Endothelial cell of umbilical vein (primary cell): ENCODE results near the gene TOLLIP. TPM values are rescaled to one million over a fixed set of nuclear protein-coding genes. Genes with fewer than 3 reads are reported as not detected.

Experiments used
- BruUV-seq: library from RNA; stranded (reverse); fragments of 400-500 nt; replicated peaks from 2 replicates; lab custom pipeline; 2021; lab: Mats Ljungman, UMichigan
- CTCF ChIA-PET: fragments of 300-600, 350-600 bp; sonication (Branson Sonifier 250); formaldehyde crosslinking; loops from one replicate; lab custom pipeline; 2021; ENCODE audit warnings: antibody characterized with exemption, inconsistent platforms; lab: Charles Lee
- POLR2A ChIA-PET: fragments of 300-600, 350-600 bp; sonication (Branson Sonifier 250); formaldehyde crosslinking; loops from one replicate; lab custom pipeline; 2021; ENCODE audit warnings: antibody characterized with exemption, inconsistent platforms; lab: Charles Lee
- DNase-seq: peaks from one replicate; pipeline ENCODE4 v3.0.0-alpha.2; 2011; ENCODE audit warnings: low read depth, low spot score
- FAIRE-seq: peaks from 2 replicates; lab custom pipeline; 2011; peaks lifted over from hg19 to GRCh38; lab: Jason Lieb, UNC
- H2AFZ ChIP-seq: 2 replicates; pipeline ENCODE4 v1.6.0; 2012; ENCODE audit warnings: low read depth, low read length, control low read depth, inconsistent platforms
- H3K27ac ChIP-seq: 2 replicates; pipeline ENCODE4 v1.5.1; 2011; ENCODE audit warnings: low read depth, mild to moderate bottlenecking, control low read depth, low read length, moderate library complexity; ENCODE audit not compliant: insufficient read depth
- H3K27me3 ChIP-seq, 2 experiments: 2 replicates each; pipeline versions ENCODE4 v1.6.0 to v1.6.1; 2011; ENCODE audit warnings: low read length in 2 of 2, mixed read lengths in 1 of 2; ENCODE audit not compliant: control insufficient read depth in 2 of 2, insufficient read depth in 2 of 2
- H3K36me3 ChIP-seq, 2 experiments: 2 replicates in 1 of 2; 3 replicates in 1 of 2; pipeline ENCODE4 v1.5.1; 2011; ENCODE audit warnings: low read length in 2 of 2, mild to moderate bottlenecking in 1 of 2, moderate library complexity in 1 of 2; ENCODE audit not compliant: control insufficient read depth in 2 of 2, insufficient read depth in 2 of 2; ENCODE audit errors: extremely low read depth in 1 of 2
- H3K4me1 ChIP-seq: 3 replicates; pipeline ENCODE4 v1.5.1; 2011; ENCODE audit warnings: mild to moderate bottlenecking, low read length; ENCODE audit not compliant: control insufficient read depth, insufficient read depth; ENCODE audit errors: extremely low read depth
- H3K4me2 ChIP-seq: 2 replicates; pipeline ENCODE4 v1.6.1; 2011; ENCODE audit warnings: low read length, control low read depth, mixed read lengths; ENCODE audit not compliant: insufficient read depth
- H3K4me3 ChIP-seq, 3 experiments: fragments of 200-600 bp in 1 of 3; sonication (generic), shearing (Covaris generic) in 1 of 3; replicated peaks in 1 of 3; 2 replicates each; pipeline ENCODE4 v1.5.1; 2011 to 2016; ENCODE audit warnings: control low read depth in 3 of 3, low read length in 3 of 3, mild to moderate bottlenecking in 2 of 3, inconsistent platforms in 1 of 3, low read depth in 1 of 3, moderate library complexity in 1 of 3; ENCODE audit not compliant: insufficient read depth in 1 of 3
- H3K79me2 ChIP-seq: 2 replicates; pipeline ENCODE4 v1.6.0; 2012; ENCODE audit warnings: low read length, inconsistent platforms; ENCODE audit not compliant: control insufficient read depth, insufficient read depth
- H3K9ac ChIP-seq: replicated peaks from 2 replicates; pipeline ENCODE3; 2011; ENCODE audit warnings: low read length, control low read depth; ENCODE audit not compliant: insufficient read depth; ENCODE audit errors: extremely low read depth
- H3K9me1 ChIP-seq: replicated peaks from 3 replicates; pipeline ENCODE4 v1.6.0; 2011; ENCODE audit warnings: mild to moderate bottlenecking, low read length; ENCODE audit not compliant: control insufficient read depth, insufficient read depth; ENCODE audit errors: extremely low read depth
- H3K9me3 ChIP-seq: replicated peaks from 2 replicates; pipeline ENCODE4 v1.5.1; 2012; ENCODE audit warnings: low read length, inconsistent platforms; ENCODE audit not compliant: control insufficient read depth, insufficient read depth
- H4K20me1 ChIP-seq: replicated peaks from 2 replicates; pipeline ENCODE3; 2011; ENCODE audit warnings: mild to moderate bottlenecking, low read length; ENCODE audit not compliant: control insufficient read depth, insufficient read depth; ENCODE audit errors: extremely low read depth
- CTCF ChIP-seq, 2 donors: IDR thresholded peaks; 1 replicate in 1 of 2; 2 replicates in 1 of 2; pipeline ENCODE4 v1.5.1; 2011; ENCODE audit warnings: low read length in 2 of 2, mild to moderate bottlenecking in 2 of 2, moderate library complexity in 2 of 2, control low read depth in 1 of 2, inconsistent platforms in 1 of 2, low read depth in 1 of 2; ENCODE audit not compliant: insufficient read depth in 1 of 2; ENCODE audit errors: extremely low read depth in 1 of 2
- EZH2 ChIP-seq: IDR thresholded peaks from 2 replicates; pipeline ENCODE4 v1.6.1; 2012; ENCODE audit warnings: borderline replicate concordance, low read depth, mild to moderate bottlenecking, moderate library complexity, low read length, inconsistent platforms; ENCODE audit not compliant: severe bottlenecking
- FOS ChIP-seq: IDR thresholded peaks from 2 replicates; pipeline ENCODE4 v1.6.1; 2011; ENCODE audit warnings: mild to moderate bottlenecking, low read length, moderate library complexity, borderline replicate concordance; ENCODE audit not compliant: insufficient read depth
- GATA2 ChIP-seq: IDR thresholded peaks from 2 replicates; pipeline ENCODE4 v1.7.0; 2011; ENCODE audit warnings: low read depth, mild to moderate bottlenecking, moderate library complexity, mixed read lengths, low read length; ENCODE audit not compliant: insufficient read length, insufficient read depth
- JUN ChIP-seq: IDR thresholded peaks from 2 replicates; pipeline ENCODE4 v1.6.1; 2011; ENCODE audit warnings: borderline replicate concordance, low read depth; ENCODE audit not compliant: insufficient read length, insufficient read depth
- MAX ChIP-seq: IDR thresholded peaks from 2 replicates; pipeline ENCODE4 v1.6.1; 2011; ENCODE audit not compliant: insufficient read depth, insufficient read length
- MYC ChIP-seq: IDR thresholded peaks from one replicate; pipeline ENCODE4 v1.6.1; 2011; ENCODE audit warnings: mild to moderate bottlenecking, low read depth, low read length
- POLR2A ChIP-seq: IDR thresholded peaks from 2 replicates; pipeline ENCODE4 v1.6.1; 2012; ENCODE audit warnings: low read depth, mild to moderate bottlenecking, control low read depth, low read length
- POLR2AphosphoS5 ChIP-seq: IDR thresholded peaks from 2 replicates; pipeline ENCODE4 v1.6.1; 2012; ENCODE audit warnings: low read depth, mild to moderate bottlenecking, control low read depth, low read length, moderate library complexity; ENCODE audit not compliant: insufficient read depth
- dilution Hi-C: fragments of 300-500 bp; cut with MboI; formaldehyde crosslinking; loops from one replicate; pipeline ENCODE4 v1.15.0; 2019; ENCODE audit warnings: low sequenced_read_pairs; ENCODE audit not compliant: extremely low pct_ligation_motif_present
- intact Hi-C: fragments of 100-400 bp; cut with micrococcal nuclease; formaldehyde crosslinking; loops from one replicate; pipeline ENCODE4 v1.10.0; 2022
- polyA plus RNA-seq, 4 experiments: library from polyadenylated mRNA; depleted of rRNA in 3 of 4; stranded (reverse) in 3 of 4; unstranded in 1 of 4; fragments of >200 nt; gene quantifications; 2 replicates each; pipeline versions ENCODE4 v1.2.1 to v1.2.3, GENCODE V29; 2011 to 2012; ENCODE audit warnings: missing spikeins in 1 of 4
- total RNA-seq: library from RNA; stranded (reverse); gene quantifications from 2 replicates; pipeline ENCODE4 v1.2.3, GENCODE V29; 2021

The TOLLIP gene
- total and polyA plus RNA-seq, 2 donors (not counting 3 experiments of a cell fraction or from before 2014, with no cell fraction given): 49.6 to 64.8 TPM

DNA sequence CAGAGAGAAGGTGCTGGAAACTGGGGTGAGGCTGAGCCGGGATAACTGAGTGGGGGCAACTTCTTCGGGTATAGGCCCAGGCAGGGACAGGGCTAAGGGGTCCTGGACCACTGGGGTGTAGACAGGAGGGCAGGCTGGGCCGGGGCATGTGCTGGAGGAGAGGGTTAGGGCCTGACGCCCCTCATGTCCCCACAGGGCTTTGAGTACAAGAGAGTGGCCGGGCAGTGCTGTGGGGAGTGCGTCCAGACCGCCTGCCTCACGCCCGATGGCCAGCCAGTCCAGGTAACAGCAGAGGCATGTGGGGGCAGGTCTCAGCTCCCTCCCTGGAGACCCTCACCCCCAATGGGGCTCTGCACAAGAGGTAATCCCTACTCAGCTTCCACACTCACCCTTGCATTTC lies 49.9 kb downstream of the TOLLIP start:
- Histone ChIP-seq H3K9me3 (no peaks in the 10 kb centered on the region), H3K27ac (no peak overlapping the region), H3K4me2 (no peak overlapping the region), H3K79me2 (no peaks in the 10 kb centered on the region), H3K36me3 (no peaks in the 10 kb centered on the region), H2AFZ (no peak overlapping the region), H3K9me1 (no peaks in the 10 kb centered on the region), H4K20me1 (no peaks in the 10 kb centered on the region), H3K9ac (no peak overlapping the region), H3K27me3 (no peaks in the 10 kb centered on the region), H3K4me3 (no peak overlapping the region), H3K4me1 (peaks cover 4% of the 10 kb centered on the region)
- DNase-seq (no peak), FAIRE-seq (no peak)
- CTCF ChIA-PET: no interaction called here
- intact Hi-C loops: no loop called here
- BruUV-seq: no TSS peak
- POLR2A ChIA-PET: no interaction called here
- no peak for TF ChIP-seq JUN
- no peak for TF ChIP-seq MYC
- TF ChIP-seq POLR2A: no peak
- no peak for TF ChIP-seq GATA2
- no peak for TF ChIP-seq EZH2
- TF ChIP-seq MAX: no peak
- no peak for TF ChIP-seq FOS
- dilution Hi-C loops: no loop called here

GRCh38 chr11:1259076-1259461 lies 50.4 kb downstream of the TOLLIP start:
- intact Hi-C loops: no loop called here
- POLR2A ChIA-PET: no interaction called here
- Histone ChIP-seq H3K27me3 (no peaks in the 10 kb centered on the region), H2AFZ (no peak overlapping the region), H3K79me2 (no peaks in the 10 kb centered on the region), H3K27ac (no peak overlapping the region), H3K4me3 (no peak overlapping the region), H3K4me2 (no peak overlapping the region), H3K36me3 (no peaks in the 10 kb centered on the region), H3K9ac (no peak overlapping the region), H3K9me1 (no peaks in the 10 kb centered on the region), H3K4me1 (peaks cover 4% of the 10 kb centered on the region), H4K20me1 (no peaks in the 10 kb centered on the region), H3K9me3 (no peaks in the 10 kb centered on the region)
- CTCF ChIA-PET: no interaction called here
- TF ChIP-seq FOS: no peak
- no peak for TF ChIP-seq EZH2
- TF ChIP-seq JUN: no peak
- TF ChIP-seq MAX: no peak
- no peak for TF ChIP-seq POLR2A
- no peak for TF ChIP-seq GATA2
- no peak for TF ChIP-seq POLR2AphosphoS5
- TF ChIP-seq MYC: no peak
- TF ChIP-seq CTCF (IDR thresholded peaks at IDR 0.05; ENCODE audit: extremely low read depth in 1 of 2, insufficient read depth in 1 of 2, low read depth in 1 of 2, low read length in 2 of 2): no peak
- DNase-seq (no peak), FAIRE-seq (no peak)
- no TSS peak for BruUV-seq
- dilution Hi-C loops: no loop called here
